Stimulated activated memory B cell treated with anti-CD40 and anti-IgM and Interleukin-4, amounts not matched to agents 10 μg/mL and 1 μg/mL and 100 μg/mL, for 72 hours (primary cell): ENCODE results near the gene EPHA6.
"Not testable (repeated sequence)": the region's sequence is repeated elsewhere in the genome, so short reads cannot be mapped to it uniquely, and the experiment has no call there.

ENCODE experiments used
- ATAC-seq: fragments of 150-1000 bp; cut with Tn5 transposase; 2 replicates; pipeline ENCODE4 v1.10.0; 2021
- H3K27ac Mint-ChIP-seq: one replicate; pipeline ENCODE4 v1.8.0; 2022; ENCODE audit warnings: mild to moderate bottlenecking, mixed read lengths
- H3K27me3 Mint-ChIP-seq: one replicate; pipeline ENCODE4 v1.8.0; 2022; ENCODE audit warnings: mixed read lengths
- H3K36me3 Mint-ChIP-seq: one replicate; pipeline ENCODE4 v1.8.0; 2022; ENCODE audit warnings: mixed read lengths
- H3K4me1 Mint-ChIP-seq: one replicate; pipeline ENCODE4 v1.8.0; 2022; ENCODE audit warnings: mixed read lengths
- H3K4me3 Mint-ChIP-seq: one replicate; pipeline ENCODE4 v1.8.0; 2022; ENCODE audit warnings: mild to moderate bottlenecking, moderate library complexity, mixed read lengths
- H3K9me3 Mint-ChIP-seq: one replicate; pipeline ENCODE4 v1.8.0; 2022; ENCODE audit warnings: mixed read lengths

The EPHA6 gene

GRCh38 chr3:96966181-96966929, 152.0 kb downstream of the EPHA6 start:
- H3K9me3 Mint-ChIP-seq: peaks cover 3% of the 10 kb centered on the region
- no peaks in the 10 kb centered on the region for H3K4me1 Mint-ChIP-seq
- no peaks in the 10 kb centered on the region for H3K27me3 Mint-ChIP-seq
- no peak overlapping the region for H3K27ac Mint-ChIP-seq
- ATAC-seq: no peak
- no peak overlapping the region for H3K4me3 Mint-ChIP-seq
- no peaks in the 10 kb centered on the region for H3K36me3 Mint-ChIP-seq

DNA sequence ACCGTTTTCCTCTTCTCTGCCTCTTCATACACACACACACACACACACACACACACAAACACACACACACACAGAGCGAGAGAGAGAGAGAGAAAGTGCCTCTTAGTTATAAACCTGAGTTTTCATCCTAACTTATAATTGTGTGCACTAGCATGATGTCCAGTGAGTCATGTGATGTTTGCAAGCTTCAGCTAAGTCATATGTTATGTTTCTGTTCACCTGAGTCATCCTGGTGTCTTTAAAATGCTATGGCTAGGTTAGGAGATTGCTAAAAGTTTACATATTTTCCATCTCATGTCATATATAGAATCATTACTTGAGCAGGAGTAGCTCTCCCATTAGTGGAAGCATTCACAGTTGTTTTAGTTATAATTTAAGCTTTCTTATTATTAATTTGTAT, 155.8 kb downstream of the EPHA6 start:
- Mint-ChIP-seq H3K36me3 (no peaks in the 10 kb centered on the region), H3K27me3 (no peaks in the 10 kb centered on the region), H3K4me1 (no peaks in the 10 kb centered on the region), H3K27ac (no peak overlapping the region), H3K4me3 (no peak overlapping the region), H3K9me3 (peaks cover 3% of the 10 kb centered on the region)
- ATAC-seq: no peak

- ATAC-seq: no peak
- peaks cover 3% of the 10 kb centered on the region for H3K9me3 Mint-ChIP-seq
- H3K36me3 Mint-ChIP-seq: no peaks in the 10 kb centered on the region
- no peak overlapping the region for H3K4me3 Mint-ChIP-seq
- no peaks in the 10 kb centered on the region for H3K27me3 Mint-ChIP-seq
- H3K4me1 Mint-ChIP-seq: no peaks in the 10 kb centered on the region
- H3K27ac Mint-ChIP-seq: no peak overlapping the region
Measured at GRCh38 chr3:96977671-96978070, 163.3 kb downstream of the EPHA6 start.

DNA sequence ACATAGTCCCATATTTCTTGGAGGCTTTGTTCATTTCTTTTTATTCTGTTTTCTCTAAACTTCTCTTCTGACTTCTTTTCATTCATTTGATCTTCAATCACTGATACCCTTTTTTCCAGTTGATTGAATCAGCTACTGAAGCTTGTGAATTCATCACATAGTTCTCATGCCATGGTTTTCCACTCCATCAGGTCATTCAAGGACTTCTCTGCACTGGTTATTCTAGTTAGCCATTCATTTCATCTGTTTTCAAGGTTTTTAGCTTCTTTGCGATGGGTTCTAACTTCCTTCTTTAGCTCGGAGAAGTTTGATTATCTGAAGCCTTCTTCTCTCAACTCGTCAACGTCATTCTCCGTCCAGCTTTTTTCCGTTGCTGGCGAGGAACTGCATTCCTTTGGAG, 169.3 kb downstream of the EPHA6 start:
- ATAC-seq, H3K4me1 Mint-ChIP-seq, H3K27me3 Mint-ChIP-seq, H3K4me3 Mint-ChIP-seq, H3K27ac Mint-ChIP-seq, H3K36me3 Mint-ChIP-seq, H3K9me3 Mint-ChIP-seq: not testable (repeated sequence)

GRCh38 chr3:96986241-96986640, 171.8 kb downstream of the EPHA6 start:
- Mint-ChIP-seq H3K9me3 (no peaks in the 10 kb centered on the region), H3K36me3 (no peaks in the 10 kb centered on the region), H3K27me3 (no peaks in the 10 kb centered on the region), H3K4me1 (no peaks in the 10 kb centered on the region), H3K27ac (no peak overlapping the region), H3K4me3 (no peak overlapping the region)
- ATAC-seq: no peak

DNA sequence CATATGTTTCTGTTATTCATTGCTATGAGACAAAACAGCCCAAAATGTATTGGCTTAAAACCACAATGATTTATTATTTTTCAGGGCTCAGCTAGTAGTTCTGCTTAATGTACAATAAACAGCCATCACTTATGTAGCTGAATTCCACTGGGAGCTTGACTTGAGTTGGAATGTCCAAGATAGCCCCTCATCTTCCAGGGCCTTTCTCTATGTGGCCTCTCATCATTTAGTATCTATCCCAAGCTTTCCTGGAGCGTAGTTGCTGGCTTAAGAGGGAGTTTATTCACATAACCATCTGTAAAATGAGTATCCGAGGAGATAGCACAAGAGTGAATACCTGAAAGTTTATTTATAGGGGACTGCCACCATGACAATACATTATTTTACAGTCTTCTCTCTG, 176.8 kb downstream of the EPHA6 start:
- Mint-ChIP-seq H3K27me3 (no peaks in the 10 kb centered on the region), H3K27ac (no peak overlapping the region), H3K9me3 (peaks cover 3% of the 10 kb centered on the region), H3K4me1 (no peaks in the 10 kb centered on the region), H3K36me3 (no peaks in the 10 kb centered on the region), H3K4me3 (no peak overlapping the region)
- no peak for ATAC-seq

- H3K27ac Mint-ChIP-seq: no peak overlapping the region
- H3K4me3 Mint-ChIP-seq: no peak overlapping the region
- H3K27me3 Mint-ChIP-seq: no peaks in the 10 kb centered on the region
- no peaks in the 10 kb centered on the region for H3K4me1 Mint-ChIP-seq
- ATAC-seq: no peak
- no peaks in the 10 kb centered on the region for H3K36me3 Mint-ChIP-seq
- peaks cover 3% of the 10 kb centered on the region for H3K9me3 Mint-ChIP-seq
Measured at GRCh38 chr3:96991800-96992365, 177.5 kb downstream of the EPHA6 start.

DNA sequence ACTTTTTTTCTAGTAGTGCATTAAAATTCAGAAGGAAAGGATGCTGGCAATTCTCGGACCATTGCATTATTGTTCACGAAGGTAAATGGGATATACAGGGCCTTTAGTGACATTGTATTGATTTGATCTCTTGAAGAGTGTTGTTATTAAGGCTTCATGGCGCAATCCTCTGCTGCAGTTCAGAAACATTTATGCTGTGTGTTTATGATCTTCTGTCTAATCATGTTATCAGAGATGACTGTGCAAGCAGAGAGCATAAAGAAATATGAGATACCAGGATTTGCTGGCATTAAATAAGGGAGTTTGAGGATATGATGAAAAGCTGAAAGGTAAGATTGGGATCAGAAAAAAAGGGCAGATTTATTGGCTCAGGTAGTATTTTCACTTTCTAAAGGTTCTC, 180.6 kb downstream of the EPHA6 start:
- no peak for ATAC-seq
- no peak overlapping the region for H3K27ac Mint-ChIP-seq
- H3K36me3 Mint-ChIP-seq: no peaks in the 10 kb centered on the region
- no peaks in the 10 kb centered on the region for H3K27me3 Mint-ChIP-seq
- H3K4me3 Mint-ChIP-seq: no peak overlapping the region
- H3K9me3 Mint-ChIP-seq: peaks cover 3% of the 10 kb centered on the region
- H3K4me1 Mint-ChIP-seq: no peaks in the 10 kb centered on the region

DNA sequence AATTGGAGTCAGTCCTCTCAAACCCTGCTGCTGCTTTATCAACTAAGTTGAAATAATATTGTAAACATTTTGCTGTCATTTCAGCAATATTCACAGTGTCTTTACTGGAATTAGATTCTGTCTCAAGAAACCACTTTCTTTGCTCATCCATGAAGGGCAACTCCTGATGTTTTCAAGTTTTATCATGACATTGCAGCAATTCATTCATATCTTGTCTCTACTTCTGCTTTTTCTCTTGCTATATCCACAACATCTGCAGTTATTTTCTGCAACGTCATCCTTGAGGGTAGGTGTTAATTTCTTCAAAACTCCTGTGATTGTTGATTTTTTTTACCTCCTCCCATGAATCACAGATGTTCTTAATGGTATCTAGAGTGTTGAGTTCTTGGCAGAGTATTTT, 181.6 kb downstream of the EPHA6 start:
- Mint-ChIP-seq H3K36me3 (no peaks in the 10 kb centered on the region), H3K4me1 (no peaks in the 10 kb centered on the region), H3K9me3 (peaks cover 3% of the 10 kb centered on the region), H3K27ac (no peak overlapping the region), H3K4me3 (no peak overlapping the region), H3K27me3 (no peaks in the 10 kb centered on the region)
- no peak for ATAC-seq

- Mint-ChIP-seq H3K9me3 (peaks cover 6% of the 10 kb centered on the region), H3K27me3 (no peaks in the 10 kb centered on the region), H3K4me1 (no peaks in the 10 kb centered on the region), H3K4me3 (no peak overlapping the region), H3K27ac (no peak overlapping the region), H3K36me3 (no peaks in the 10 kb centered on the region)
- ATAC-seq: no peak
Measured at GRCh38 chr3:97001611-97002010, 187.2 kb downstream of the EPHA6 start.

DNA sequence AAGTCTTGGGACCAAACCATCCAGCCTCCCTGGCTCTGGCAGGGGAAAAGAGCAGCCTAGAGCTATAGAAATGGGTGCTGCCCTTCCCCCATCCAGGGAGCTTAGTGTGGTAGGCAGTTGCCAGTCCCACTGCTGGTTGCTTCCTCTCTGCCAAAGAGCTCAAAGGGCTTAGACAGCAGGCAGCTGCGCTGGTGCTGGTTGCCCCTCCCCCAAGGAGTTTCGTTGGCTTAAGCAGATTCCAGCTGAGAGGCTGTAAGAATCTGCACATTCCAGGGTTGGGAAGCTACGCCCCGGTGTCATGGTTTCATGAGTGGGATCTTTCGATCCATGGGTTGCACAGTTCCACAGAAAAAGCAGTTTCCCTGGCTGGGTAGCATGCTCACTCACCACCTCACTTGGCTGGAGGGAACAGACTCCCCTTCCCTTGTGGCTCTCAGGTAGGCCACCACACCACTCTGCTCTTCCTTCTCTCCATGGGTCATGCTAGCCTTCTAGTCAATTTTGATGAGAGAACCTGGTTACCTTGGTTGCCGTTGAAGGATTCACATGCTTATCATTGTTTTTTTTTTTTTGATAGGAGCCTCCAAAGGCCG, 195.1 kb downstream of the EPHA6 start:
- no peak for ATAC-seq
- Mint-ChIP-seq H3K27ac (no peak overlapping the region), H3K36me3 (no peaks in the 10 kb centered on the region), H3K4me3 (no peak overlapping the region), H3K4me1 (no peaks in the 10 kb centered on the region), H3K9me3 (peaks cover 8% of the 10 kb centered on the region), H3K27me3 (no peaks in the 10 kb centered on the region)

DNA sequence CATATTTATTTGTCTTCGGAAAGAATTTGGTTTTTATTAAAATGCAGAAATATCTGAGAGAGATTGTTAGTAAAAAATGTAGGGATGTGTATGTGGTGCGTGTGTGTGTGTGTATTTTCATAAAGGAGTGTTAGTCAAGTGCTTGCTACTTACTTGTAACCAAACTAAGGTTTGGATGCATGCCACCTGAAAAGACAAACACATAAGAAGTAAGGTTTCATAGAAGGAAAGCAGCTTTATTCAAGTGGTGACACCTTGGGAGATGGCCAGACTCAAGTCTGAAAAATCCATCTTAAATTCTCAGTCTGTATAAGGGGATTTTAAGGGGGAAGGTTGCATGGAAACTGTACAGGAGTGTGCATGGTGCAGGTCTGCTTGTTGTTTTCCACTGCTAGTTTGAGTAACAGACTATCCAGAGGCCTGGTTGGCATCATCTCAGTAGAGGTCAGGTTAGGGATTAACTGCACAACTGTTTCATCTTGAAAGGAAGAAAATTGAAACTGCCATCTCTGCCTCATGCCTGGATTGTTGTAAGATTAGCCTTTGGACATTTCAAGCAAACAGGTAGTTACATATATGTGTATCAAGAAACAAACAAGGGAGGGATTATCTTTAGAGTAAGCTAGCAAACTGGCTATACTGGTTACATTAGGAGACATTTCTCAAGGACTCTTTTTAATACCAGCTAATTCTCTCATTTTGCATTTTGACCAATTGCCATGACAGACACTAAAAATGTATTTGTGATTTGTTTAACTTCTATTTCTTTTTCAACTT, 196.7 kb downstream of the EPHA6 start:
- no peaks in the 10 kb centered on the region for H3K4me1 Mint-ChIP-seq
- H3K4me3 Mint-ChIP-seq: no peak overlapping the region
- no peak overlapping the region for H3K27ac Mint-ChIP-seq
- H3K36me3 Mint-ChIP-seq: no peaks in the 10 kb centered on the region
- H3K9me3 Mint-ChIP-seq: peaks cover 5% of the 10 kb centered on the region
- no peaks in the 10 kb centered on the region for H3K27me3 Mint-ChIP-seq
- no peak for ATAC-seq

GRCh38 chr3:97021778-97022177, 207.4 kb downstream of the EPHA6 start:
- no peaks in the 10 kb centered on the region for H3K36me3 Mint-ChIP-seq
- H3K4me3 Mint-ChIP-seq: no peak overlapping the region
- no peaks in the 10 kb centered on the region for H3K27me3 Mint-ChIP-seq
- no peaks in the 10 kb centered on the region for H3K4me1 Mint-ChIP-seq
- no peak for ATAC-seq
- H3K9me3 Mint-ChIP-seq: peaks cover 19% of the 10 kb centered on the region
- no peak overlapping the region for H3K27ac Mint-ChIP-seq

- H3K4me3 Mint-ChIP-seq, H3K9me3 Mint-ChIP-seq, H3K27ac Mint-ChIP-seq, ATAC-seq, H3K36me3 Mint-ChIP-seq, H3K27me3 Mint-ChIP-seq, H3K4me1 Mint-ChIP-seq: not testable (repeated sequence)
Measured at GRCh38 chr3:97025612-97026011, 211.2 kb downstream of the EPHA6 start.

- peaks cover 9% of the 10 kb centered on the region for H3K9me3 Mint-ChIP-seq
- no peak overlapping the region for H3K27ac Mint-ChIP-seq
- H3K36me3 Mint-ChIP-seq: no peaks in the 10 kb centered on the region
- no peaks in the 10 kb centered on the region for H3K27me3 Mint-ChIP-seq
- no peak overlapping the region for H3K4me3 Mint-ChIP-seq
- ATAC-seq: no peak
- no peaks in the 10 kb centered on the region for H3K4me1 Mint-ChIP-seq
Measured at GRCh38 chr3:97029972-97030371, 215.6 kb downstream of the EPHA6 start.
